Activated CD8-positive, alpha-beta T cell treated with anti-CD3 and anti-CD28 coated beads, Interleukin-2, amount 10 ng/mL, durations not matched to agents 7 days and 5 days (primary cell): ENCODE measurements around the gene MTG2. TPM values are rescaled to one million over a fixed set of nuclear protein-coding genes. Genes with fewer than 3 reads are reported as not detected.
A peak's percentile ranks its signal among the peaks of the same experiment; 100 is the strongest.
"Not testable (repeated sequence)": the region's sequence is repeated elsewhere in the genome, so short reads cannot be mapped to it uniquely, and the experiment has no call there.

ENCODE experiments used
- ATAC-seq: fragments of 150-1000 bp; cut with Tn5 transposase; one replicate; pipeline ENCODE4 v1.10.0; 2021; ENCODE audit warnings: moderate library complexity
- CTCF ChIA-PET: fragments of 350-600 bp; sonication (Branson Sonifier 250); formaldehyde crosslinking; loops from one replicate; lab custom pipeline; 2021; ENCODE audit warnings: antibody characterized with exemption; lab: Charles Lee
- POLR2A ChIA-PET: fragments of 350-600 bp; sonication (Branson Sonifier 250); formaldehyde crosslinking; loops from one replicate; lab custom pipeline; 2021; ENCODE audit warnings: antibody characterized with exemption; lab: Charles Lee
- DNase-seq: peaks from one replicate; pipeline ENCODE4 v3.0.0-alpha.2; 2020
- H3K27ac Mint-ChIP-seq: one replicate; pipeline ENCODE4 v1.8.0; 2021; ENCODE audit warnings: mild to moderate bottlenecking, mixed read lengths
- H3K27me3 Mint-ChIP-seq: one replicate; pipeline ENCODE4 v1.8.0; 2021; ENCODE audit warnings: low read depth, mixed read lengths
- H3K36me3 Mint-ChIP-seq: one replicate; pipeline ENCODE4 v1.8.0; 2021; ENCODE audit warnings: low read depth, mixed read lengths
- H3K4me1 Mint-ChIP-seq: one replicate; pipeline ENCODE4 v1.8.0; 2021; ENCODE audit warnings: low read depth, mixed read lengths
- H3K4me3 Mint-ChIP-seq: one replicate; pipeline ENCODE4 v1.8.0; 2021; ENCODE audit warnings: mild to moderate bottlenecking, mixed read lengths
- H3K9me3 Mint-ChIP-seq: one replicate; pipeline ENCODE4 v1.8.0; 2022; ENCODE audit warnings: mixed read lengths; ENCODE audit not compliant: insufficient read depth
- total RNA-seq, 2 experiments: library from RNA; stranded (reverse); gene quantifications; one replicate each; pipeline ENCODE4 v1.2.3, GENCODE V29; 2021

The MTG2 gene
- total RNA-seq, 2 experiments from 2014 or later, result 31.7 to 34.4 TPM

DNA sequence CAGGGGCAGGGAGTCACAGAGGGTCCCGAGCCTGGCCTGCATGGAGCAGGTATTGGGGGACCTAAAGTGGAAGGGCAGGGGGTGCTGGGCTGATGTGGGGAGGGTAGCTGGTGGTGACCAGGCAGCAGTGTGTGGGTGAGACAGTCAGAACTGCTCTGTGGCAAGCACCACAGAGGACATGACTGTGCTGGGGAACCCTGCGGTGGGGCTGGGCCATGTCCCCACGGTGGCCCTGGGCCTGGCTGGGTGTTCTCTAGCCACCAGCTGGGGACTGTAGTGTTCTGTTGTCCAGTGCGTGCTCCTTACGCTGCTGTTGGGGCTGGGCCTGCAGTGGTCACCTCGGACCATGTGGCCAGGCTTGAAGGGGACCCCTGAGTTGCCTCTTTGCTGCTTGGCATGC, 35.7 kb upstream of the MTG2 start:
- peaks cover 17% of the 10 kb centered on the region for H3K36me3 Mint-ChIP-seq
- peaks cover 19% of the 10 kb centered on the region for H3K4me1 Mint-ChIP-seq
- H3K4me3 Mint-ChIP-seq, result no peak overlapping the region
- ChIA-PET POLR2A (no interaction called here), CTCF (no interaction called here)
- ATAC-seq (no peak), DNase-seq (no peak)
- H3K27me3 Mint-ChIP-seq, result no peaks in the 10 kb centered on the region
- no peak overlapping the region for H3K27ac Mint-ChIP-seq
- H3K9me3 Mint-ChIP-seq, result no peaks in the 10 kb centered on the region

DNA sequence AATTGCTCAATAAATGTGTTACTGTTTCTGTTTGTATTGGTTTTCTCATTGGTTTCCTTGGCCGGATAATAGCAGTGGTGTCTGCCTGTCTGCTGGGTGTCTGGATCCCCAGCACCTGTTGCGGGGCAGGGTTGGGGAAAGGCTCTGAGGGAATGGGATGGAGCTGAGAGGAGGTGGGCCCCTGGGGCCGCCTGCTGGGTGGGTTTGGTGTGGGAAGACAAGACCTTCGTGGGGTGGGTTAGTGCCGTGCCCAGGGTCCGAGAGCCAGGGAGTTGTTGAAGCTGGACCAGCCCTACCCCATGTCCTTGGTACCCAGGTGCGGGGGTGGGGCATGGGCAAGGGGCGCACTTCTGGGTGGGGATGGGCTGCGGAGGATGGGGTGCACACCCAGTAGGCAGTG, 35.3 kb upstream of the MTG2 start:
- DNase-seq (no peak), ATAC-seq (no peak)
- no peaks in the 10 kb centered on the region for H3K9me3 Mint-ChIP-seq
- H3K4me1 Mint-ChIP-seq, result peaks cover 18% of the 10 kb centered on the region
- H3K27me3 Mint-ChIP-seq, result no peaks in the 10 kb centered on the region
- H3K4me3 Mint-ChIP-seq, result no peak overlapping the region
- H3K27ac Mint-ChIP-seq, result peak overlapping the region; percentile 30
- POLR2A ChIA-PET, result no interaction called here
- CTCF ChIA-PET, result no interaction called here
- H3K36me3 Mint-ChIP-seq, result peaks cover 18% of the 10 kb centered on the region

DNA sequence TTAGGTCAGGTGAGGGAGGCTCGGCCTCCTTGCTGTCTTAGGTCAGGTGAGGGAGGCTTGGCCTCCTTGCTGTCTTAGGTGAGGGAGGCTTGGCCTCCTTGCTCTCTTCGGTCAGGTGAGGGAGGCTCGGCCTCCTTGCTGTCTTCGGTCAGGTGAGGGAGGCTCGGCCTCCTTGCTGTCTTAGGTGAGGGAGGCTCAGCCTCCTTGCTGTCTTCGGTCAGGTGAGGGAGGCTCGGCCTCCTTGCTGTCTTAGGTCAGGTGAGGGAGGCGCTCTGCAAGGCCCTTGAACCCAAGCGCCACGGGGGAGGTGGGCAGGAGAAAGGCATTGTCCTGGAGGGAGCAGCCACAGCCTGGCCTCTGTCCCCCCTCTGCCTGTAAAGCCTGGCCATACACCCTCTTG, 34.4 kb upstream of the MTG2 start:
- CTCF ChIA-PET, H3K4me3 Mint-ChIP-seq, POLR2A ChIA-PET, ATAC-seq, DNase-seq, H3K27me3 Mint-ChIP-seq, H3K27ac Mint-ChIP-seq, H3K9me3 Mint-ChIP-seq: not testable (repeated sequence)
- peaks cover 26% of the 10 kb centered on the region for H3K36me3 Mint-ChIP-seq
- peaks cover 18% of the 10 kb centered on the region for H3K4me1 Mint-ChIP-seq

DNA sequence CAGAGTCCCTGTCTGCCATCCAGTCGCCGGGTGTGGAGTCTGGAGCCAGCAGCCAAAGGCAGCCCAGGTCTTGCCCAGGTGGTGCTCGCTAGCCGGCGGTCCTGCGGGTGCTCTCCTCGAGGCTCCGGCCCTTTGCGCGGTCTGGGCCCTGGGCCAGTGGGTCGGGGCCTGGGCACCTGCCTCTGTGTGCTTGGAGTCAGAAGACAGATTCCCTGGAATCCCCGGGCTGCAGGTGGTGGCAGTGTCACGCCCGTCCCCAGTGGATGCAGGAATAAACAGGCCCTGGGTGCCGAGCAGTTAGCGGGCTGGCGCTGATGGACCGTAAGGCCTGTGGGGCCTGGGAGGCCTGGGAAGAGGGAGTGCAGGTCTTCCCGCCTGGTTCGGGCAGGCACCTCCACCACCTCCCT, 33.9 kb upstream of the MTG2 start:
- POLR2A ChIA-PET, result no interaction called here
- H3K4me1 Mint-ChIP-seq, result peaks cover 18% of the 10 kb centered on the region
- no peak for DNase-seq
- peaks cover 31% of the 10 kb centered on the region for H3K36me3 Mint-ChIP-seq
- peaks cover 3% of the 10 kb centered on the region for H3K9me3 Mint-ChIP-seq
- no peak for ATAC-seq
- H3K27ac Mint-ChIP-seq, result no peak overlapping the region
- H3K4me3 Mint-ChIP-seq, result no peak overlapping the region
- H3K27me3 Mint-ChIP-seq, result no peaks in the 10 kb centered on the region
- CTCF ChIA-PET, result no interaction called here

DNA sequence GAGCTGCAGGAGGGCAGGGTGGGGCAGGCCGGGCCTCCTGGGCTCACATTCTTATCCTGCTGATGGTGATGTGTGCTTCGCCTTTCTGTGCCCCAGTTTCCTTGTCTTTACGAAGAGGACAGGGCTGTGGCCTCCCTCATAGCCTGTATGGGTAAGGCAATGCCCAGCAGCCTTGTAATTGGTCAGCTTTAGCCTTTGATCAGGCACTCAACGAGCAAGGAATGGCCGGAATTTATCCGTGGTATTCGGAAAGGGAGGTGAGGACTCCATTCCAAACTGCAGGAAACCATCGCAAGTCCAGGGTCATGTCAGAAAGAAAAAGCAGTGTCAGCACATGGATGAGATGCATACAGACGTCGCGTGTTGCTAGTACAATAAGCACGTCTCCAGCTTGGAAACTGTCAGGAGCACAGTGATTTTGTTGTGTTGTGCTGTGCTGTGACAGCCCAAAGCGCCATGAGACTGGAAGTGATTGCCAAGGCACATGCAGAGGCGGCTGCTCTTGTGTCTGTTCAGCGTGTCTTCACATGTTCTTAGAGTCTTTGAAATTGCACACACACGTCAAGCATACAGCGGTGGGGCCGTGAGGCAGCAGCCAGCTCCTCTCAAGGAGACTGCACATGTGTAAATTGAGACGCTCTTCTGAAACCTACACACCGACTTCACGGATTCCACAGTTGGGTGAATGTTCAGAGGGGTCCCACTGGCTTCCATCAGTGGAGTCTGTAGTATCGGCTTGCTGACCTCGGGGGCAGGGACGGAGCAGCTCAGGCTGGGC, 33.1 kb upstream of the MTG2 start:
- H3K9me3 Mint-ChIP-seq, result peaks cover 3% of the 10 kb centered on the region
- ATAC-seq (no peak), DNase-seq (no peak)
- no peak overlapping the region for H3K27ac Mint-ChIP-seq
- CTCF ChIA-PET, result no interaction called here
- H3K4me3 Mint-ChIP-seq, result no peak overlapping the region
- H3K36me3 Mint-ChIP-seq, result peaks cover 35% of the 10 kb centered on the region
- H3K27me3 Mint-ChIP-seq, result no peaks in the 10 kb centered on the region
- H3K4me1 Mint-ChIP-seq, result peaks cover 14% of the 10 kb centered on the region
- POLR2A ChIA-PET, result no interaction called here

DNA sequence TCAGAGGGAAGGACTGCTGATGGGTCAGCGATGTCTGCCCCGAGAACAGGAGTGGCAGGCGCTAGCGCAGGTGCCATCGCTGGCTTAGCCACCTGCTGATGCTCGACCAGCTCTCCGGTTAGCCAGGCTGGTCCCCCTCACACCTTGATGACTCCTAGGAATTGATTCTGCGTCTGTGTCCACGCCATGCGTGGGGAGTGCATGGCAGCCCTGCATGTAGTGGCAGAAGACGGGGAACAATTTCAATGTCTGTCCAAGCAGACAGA, 32.6 kb upstream of the MTG2 start:
- Mint-ChIP-seq H3K4me3 (no peak overlapping the region), H3K4me1 (peaks cover 8% of the 10 kb centered on the region), H3K9me3 (peaks cover 3% of the 10 kb centered on the region), H3K27me3 (no peaks in the 10 kb centered on the region), H3K27ac (no peak overlapping the region), H3K36me3 (peaks cover 35% of the 10 kb centered on the region)
- ATAC-seq (no peak), DNase-seq (no peak)
- ChIA-PET CTCF (no interaction called here), POLR2A (no interaction called here)

DNA sequence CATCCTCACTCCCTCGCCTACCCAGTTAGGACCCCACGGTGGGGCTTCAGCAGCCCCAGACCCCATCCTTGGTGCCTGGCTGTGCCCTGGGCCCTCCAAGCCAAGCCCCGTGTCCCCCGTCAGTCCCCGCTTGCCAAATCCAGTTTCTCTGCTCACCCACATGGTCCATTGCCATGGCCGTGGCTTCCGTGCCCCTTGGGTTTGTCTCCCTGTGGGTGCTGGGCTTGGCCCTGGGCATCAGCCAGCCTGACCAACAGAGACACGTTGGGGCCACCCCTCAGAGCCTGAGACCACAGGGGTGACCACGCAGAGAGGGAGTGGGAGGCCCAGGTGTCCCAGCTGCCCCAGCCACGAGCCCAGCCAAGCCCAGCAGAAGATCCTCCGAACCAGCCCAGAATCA, 31.6 kb upstream of the MTG2 start:
- no peak for ATAC-seq

DNA sequence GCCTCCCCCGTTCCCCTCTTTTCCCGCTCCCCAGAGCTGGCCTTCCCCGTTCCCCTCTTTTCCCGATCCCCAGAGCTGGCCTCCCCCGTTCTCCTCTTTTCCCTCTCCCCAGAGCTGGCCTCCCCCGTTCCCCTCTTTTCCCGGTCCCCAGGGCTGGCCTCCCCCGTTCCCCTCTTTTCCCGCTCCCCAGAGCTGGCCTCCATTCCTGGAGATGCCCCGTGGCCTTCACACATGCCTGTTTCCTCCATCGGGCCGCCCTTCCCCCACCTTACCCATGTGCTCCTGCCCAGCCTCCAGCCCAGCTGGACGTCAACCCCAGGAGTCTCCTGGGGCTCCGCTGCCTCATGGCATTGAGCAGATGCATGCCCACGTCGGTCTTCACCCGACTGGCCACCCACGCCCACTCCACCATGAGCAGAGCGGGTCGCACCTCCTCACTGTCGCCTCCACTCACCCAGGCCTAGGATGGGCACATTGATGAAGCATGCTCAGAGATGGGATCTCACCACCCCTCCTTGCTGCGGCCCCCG, 30.9 kb upstream of the MTG2 start:
- no peak for ATAC-seq
- Mint-ChIP-seq H3K4me3 (no peak overlapping the region), H3K9me3 (peaks cover 3% of the 10 kb centered on the region), H3K27ac (no peak overlapping the region), H3K36me3 (peaks cover 34% of the 10 kb centered on the region), H3K27me3 (no peaks in the 10 kb centered on the region), H3K4me1 (peaks cover 3% of the 10 kb centered on the region)
- no peak for DNase-seq
- CTCF ChIA-PET, result no interaction called here
- POLR2A ChIA-PET, result no interaction called here

More for the DNA sequence above, 31.6 kb upstream of the MTG2 start:
- no peak overlapping the region for H3K27ac Mint-ChIP-seq
- H3K9me3 Mint-ChIP-seq, result peaks cover 3% of the 10 kb centered on the region
- H3K27me3 Mint-ChIP-seq, result no peaks in the 10 kb centered on the region
- H3K4me3 Mint-ChIP-seq, result no peak overlapping the region
- POLR2A ChIA-PET, result no interaction called here
- DNase-seq, result no peak
- H3K36me3 Mint-ChIP-seq, result peaks cover 34% of the 10 kb centered on the region
- peaks cover 3% of the 10 kb centered on the region for H3K4me1 Mint-ChIP-seq
- CTCF ChIA-PET, result no interaction called here

DNA sequence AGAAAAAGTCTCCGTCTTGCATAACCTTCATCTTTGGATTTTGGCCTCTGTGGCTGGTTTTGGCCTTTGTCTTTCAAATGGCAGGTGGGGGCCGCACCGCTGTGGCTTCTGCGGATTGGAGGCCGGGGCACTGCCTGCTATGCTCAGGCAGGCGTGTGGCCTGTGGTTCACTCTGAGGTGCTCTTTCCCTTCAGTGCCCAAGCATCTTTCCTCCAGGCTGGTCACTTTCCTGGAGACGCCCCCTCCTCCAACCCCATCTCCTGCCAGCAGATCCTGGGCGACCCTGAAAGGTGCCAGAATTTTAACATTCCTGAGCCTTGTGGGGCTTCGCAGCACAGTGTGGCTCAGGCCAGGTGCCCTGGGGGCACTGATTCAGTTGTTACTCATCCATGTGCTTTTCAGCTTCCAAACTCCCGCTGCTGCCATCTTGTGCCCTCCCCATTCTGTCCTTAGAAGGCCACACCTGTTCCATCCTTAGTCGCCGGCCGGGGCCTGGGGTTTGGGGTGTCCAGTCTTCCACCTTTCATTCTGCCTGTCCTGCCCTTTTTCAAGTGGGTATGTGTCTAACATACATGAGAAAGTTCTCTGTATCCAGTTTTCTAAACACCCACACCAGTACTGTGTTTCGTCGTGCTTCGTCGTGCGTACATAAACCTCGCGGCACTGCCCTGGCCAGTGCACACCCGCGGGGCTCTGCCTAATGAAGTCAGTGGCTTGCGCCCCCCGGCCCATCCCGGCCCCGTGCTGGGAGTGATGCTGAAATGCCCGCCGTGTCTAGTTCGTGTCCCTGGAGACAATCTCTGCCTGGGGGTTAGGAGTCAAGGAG, 27.2 kb upstream of the MTG2 start:
- Mint-ChIP-seq H3K4me3 (no peak overlapping the region), H3K9me3 (peaks cover 3% of the 10 kb centered on the region), H3K27me3 (no peaks in the 10 kb centered on the region), H3K36me3 (peaks cover 43% of the 10 kb centered on the region), H3K27ac (no peak overlapping the region), H3K4me1 (peaks cover 15% of the 10 kb centered on the region)
- DNase-seq, result no peak
- ChIA-PET POLR2A (no interaction called here), CTCF (interaction anchor here (1.1 kb wide), 2 partner anchors 11 to 145 kb away, joined by 4 to 5 read pairs; no protein-coding TSS in a partner anchor)
- no peak for ATAC-seq

DNA sequence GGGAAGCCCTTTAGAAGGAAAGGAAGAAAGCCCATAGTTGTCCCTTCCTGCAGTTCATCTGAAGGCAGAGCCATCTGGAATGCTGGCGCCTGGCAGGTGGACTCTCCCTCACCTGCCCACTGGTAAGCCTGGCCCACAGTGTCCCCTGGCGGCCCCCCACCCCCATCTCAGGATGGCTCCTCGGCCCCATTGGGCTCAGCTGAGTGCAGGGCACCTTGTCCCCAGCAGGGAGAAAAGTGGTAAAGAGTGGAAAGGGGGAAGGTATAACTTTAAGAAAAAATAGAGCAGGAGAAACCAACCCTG, 26.6 kb upstream of the MTG2 start:
- DNase-seq, result no peak
- Mint-ChIP-seq H3K27ac (no peak overlapping the region), H3K9me3 (peaks cover 3% of the 10 kb centered on the region), H3K36me3 (peaks cover 46% of the 10 kb centered on the region), H3K4me1 (peaks cover 16% of the 10 kb centered on the region), H3K27me3 (no peaks in the 10 kb centered on the region), H3K4me3 (no peak overlapping the region)
- ATAC-seq, result no peak
- POLR2A ChIA-PET, result interaction anchor here (0.5 kb wide), 1 partner anchor 256 kb away, joined by 3 read pairs; no protein-coding TSS in a partner anchor
- CTCF ChIA-PET, result interaction anchor here (1.1 kb wide), 2 partner anchors 12 to 145 kb away, joined by 4 to 5 read pairs; no protein-coding TSS in a partner anchor

DNA sequence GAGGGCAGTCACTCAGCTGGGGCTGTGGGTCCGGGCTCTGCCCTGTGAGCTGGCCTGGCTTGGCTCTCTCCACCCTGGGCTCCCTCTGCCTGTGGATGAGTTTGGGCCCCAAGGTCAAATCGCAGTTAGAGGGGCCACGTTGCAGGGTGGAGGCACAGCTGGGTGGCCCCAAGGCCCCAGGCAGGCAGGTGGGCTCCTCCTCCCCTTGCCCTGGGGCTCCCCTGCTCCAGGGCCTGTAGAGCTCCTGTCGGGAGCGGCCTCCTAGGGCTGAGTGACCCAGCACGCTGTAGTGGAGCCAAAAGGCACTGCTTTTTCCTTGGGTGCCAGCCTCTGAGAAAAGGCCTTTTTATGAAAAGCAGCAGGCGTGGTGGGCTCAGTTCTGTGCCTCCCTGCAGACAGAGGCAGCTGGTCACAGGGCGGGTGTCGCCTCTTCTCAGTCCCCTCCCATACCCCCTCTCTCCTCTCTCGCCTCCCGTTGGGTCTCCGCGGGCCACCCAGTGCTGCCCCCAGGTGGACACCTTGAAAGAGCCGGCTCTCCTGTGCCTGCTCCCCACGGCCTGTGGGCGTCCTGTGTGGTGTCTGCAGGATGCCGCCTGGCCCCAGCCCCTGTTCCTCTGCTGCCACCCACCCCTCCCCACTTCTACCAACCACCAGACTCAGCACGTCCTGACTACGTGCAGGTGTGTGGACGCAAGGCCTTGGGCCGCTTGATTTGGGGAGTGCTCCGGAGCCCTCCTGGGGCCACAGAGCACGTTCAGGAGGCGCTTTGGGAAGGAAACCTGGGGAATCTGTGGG, 26.0 kb upstream of the MTG2 start:
- peak; percentile 85 for ATAC-seq
- H3K27ac Mint-ChIP-seq, result no peak overlapping the region
- ChIA-PET POLR2A (interaction anchor here (0.5 kb wide), 1 partner anchor 257 kb away, joined by 3 read pairs; no protein-coding TSS in a partner anchor), CTCF (interaction anchor here (1.1 kb wide), 2 partner anchors 12 to 146 kb away, joined by 4 to 5 read pairs; no protein-coding TSS in a partner anchor)
- H3K36me3 Mint-ChIP-seq, result peaks cover 47% of the 10 kb centered on the region
- peaks cover 16% of the 10 kb centered on the region for H3K4me1 Mint-ChIP-seq
- no peak overlapping the region for H3K4me3 Mint-ChIP-seq
- DNase-seq, result peak; percentile 79
- peaks cover 3% of the 10 kb centered on the region for H3K9me3 Mint-ChIP-seq
- no peaks in the 10 kb centered on the region for H3K27me3 Mint-ChIP-seq
